ENCODE results near the gene RFC4.

- TF ChIP-seq CTCF (IDR thresholded peaks at IDR 0.05) (no peak), POLR2A (IDR thresholded peaks at IDR 0.05) (no peak)
Measured at GRCh38 chr3:186784820-186785494, 21.3 kb downstream of the RFC4 start.
